ENCODE results near the gene SHISAL1.

- no peak for TF ChIP-seq CTCF (IDR thresholded peaks at IDR 0.05)
- no peak for TF ChIP-seq POLR2A (IDR thresholded peaks at IDR 0.05)
These were observed 4.3 kb upstream of the SHISAL1 start for GRCh38 chr22:44317123-44317444.
